Erythroblast (primary cell): ENCODE results near the gene CYP27C1.

Experiments
- GATA1 ChIP-seq: IDR thresholded peaks from 2 replicates; pipeline ENCODE4 v1.6.1; 2011; ENCODE audit warnings: low read depth, mild to moderate bottlenecking, control low read depth, low read length, moderate library complexity
- POLR2A ChIP-seq: IDR thresholded peaks from 2 replicates; pipeline ENCODE4 v1.6.1; 2011; ENCODE audit warnings: mild to moderate bottlenecking, low read length

- TF ChIP-seq POLR2A, result no peak
- TF ChIP-seq GATA1, result no peak
These were observed 35.6 kb upstream of the CYP27C1 start for GRCh38 chr2:127255721-127256120.
